T1000 (cell line): ENCODE measurements around the gene FGF22.
"Not testable (repeated sequence)": the region's sequence is repeated elsewhere in the genome, so short reads cannot be mapped to it uniquely, and the experiment has no call there.

ENCODE experiments used
- DNase-seq: peaks from one replicate; lab custom pipeline; 2025; ENCODE audit warnings: mixed read lengths; lab: John Stamatoyannopoulos, UW

Gene FGF22

GRCh38 chr19:639253-640160, at the start of gene FGF22:
TSS of gene FGF22 (plus strand) at chr19:639879. CDS start at chr19:639926, 47 bp downstream.
- DNase-seq, result peak; percentile 96

DNA sequence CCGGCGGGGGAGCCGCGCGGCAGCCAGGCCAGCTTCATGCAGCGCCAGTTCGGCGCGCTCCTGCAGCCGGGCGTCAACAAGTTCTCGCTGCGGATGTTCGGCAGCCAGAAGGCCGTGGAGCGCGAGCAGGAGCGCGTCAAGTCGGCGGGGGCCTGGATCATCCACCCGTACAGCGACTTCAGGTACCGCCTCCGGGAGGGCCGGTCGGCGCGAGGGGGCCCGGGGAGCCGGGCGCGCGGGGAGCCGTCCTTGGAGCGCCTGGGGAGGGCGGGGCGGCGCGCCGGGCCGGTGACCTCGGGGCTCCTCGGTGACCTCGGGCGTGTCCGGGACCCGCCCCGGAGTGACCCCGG, 49.3 kb upstream of the FGF22 start:
- DNase-seq, result no peak

- DNase-seq, result no peak
These were observed 49.0 kb upstream of the FGF22 start for GRCh38 chr19:590750-591098.

DNA sequence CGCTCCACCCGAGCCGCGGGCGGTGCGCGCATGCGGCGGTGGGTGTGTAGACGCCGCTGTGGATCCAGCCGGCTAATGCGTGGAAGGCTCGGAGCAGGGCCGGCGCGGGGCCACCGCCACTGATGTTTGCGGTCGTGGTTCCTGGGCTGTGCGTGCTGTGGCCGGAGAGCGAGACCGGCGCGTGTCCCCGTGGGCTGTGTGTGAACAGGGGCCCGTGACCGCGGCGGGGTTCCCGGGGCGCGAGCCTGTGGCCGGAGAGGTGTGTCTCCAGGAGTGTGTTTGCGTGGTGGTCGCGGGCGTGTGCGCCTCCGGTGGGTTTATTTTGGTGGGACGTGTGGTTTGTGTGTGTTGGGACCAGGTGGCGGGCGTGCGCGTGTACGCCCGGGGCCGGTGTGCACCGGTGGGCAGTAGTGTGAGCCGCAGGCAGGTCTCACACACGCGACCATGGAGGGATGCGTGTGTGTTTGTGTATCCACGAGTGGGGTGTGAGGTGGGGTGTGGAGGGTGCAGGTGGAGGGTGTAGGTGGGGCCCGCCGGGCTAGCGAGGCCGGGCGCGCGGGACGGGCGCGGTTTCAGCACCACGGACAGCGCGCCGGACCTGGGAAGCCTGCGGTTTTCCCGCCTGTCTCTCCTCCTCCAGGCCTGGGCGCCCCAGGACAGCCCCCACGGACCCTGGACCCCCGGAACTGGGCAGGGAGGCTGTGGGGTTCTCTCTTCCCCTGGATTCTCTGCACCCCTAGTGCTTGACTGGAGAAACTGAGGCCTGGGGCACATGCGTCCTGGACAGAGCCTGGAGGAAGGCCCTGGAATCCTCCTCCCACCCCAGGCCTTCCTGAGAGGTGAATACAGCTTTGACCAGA, 48.4 kb upstream of the FGF22 start:
- DNase-seq, result peak; percentile 34

DNA sequence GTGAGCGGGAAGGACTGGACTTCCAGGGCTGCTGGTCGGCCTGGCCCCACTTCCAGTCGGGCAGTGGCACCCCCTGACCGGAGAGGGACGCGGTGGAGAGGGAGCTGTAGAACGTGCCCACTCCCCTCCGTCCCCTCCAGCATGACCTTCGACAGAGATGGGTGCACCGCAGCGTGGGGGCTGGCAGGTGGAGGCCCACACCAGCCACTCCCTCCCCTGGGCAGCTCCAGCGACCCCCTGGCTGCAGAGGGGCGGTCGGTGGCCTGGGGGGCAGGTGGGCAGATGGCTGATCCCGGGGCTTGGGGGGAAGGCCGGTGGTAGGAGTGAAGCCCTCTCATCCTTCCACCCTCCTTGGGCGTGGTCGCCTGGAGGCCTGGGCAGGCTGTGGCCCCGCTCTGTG, 47.6 kb upstream of the FGF22 start:
- DNase-seq, result no peak

GRCh38 chr19:593055-593454, 46.6 kb upstream of the FGF22 start:
- no peak for DNase-seq

DNA sequence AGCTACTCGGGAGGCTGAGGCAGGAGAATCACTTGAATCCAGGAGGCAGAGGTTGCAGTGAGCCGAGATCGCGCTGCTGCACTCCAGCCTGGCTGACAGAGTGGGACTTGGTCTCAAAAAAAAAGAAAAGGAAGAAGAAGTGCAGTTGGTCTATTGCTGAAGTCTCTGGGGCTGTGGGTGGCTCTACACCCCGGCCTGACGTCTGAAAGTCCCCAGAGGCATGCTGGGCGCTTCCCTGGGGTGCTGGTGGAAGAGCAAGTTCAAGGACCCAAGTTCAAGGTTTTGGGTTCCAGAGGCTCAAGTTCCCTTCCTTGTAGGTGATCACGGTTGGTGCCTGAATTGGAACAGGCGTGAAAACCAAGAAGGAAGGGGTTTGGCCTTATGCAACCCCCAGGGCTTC, 46.2 kb upstream of the FGF22 start:
- DNase-seq, result no peak

GRCh38 chr19:594265-594870, 45.3 kb upstream of the FGF22 start:
- DNase-seq, result no peak

DNA sequence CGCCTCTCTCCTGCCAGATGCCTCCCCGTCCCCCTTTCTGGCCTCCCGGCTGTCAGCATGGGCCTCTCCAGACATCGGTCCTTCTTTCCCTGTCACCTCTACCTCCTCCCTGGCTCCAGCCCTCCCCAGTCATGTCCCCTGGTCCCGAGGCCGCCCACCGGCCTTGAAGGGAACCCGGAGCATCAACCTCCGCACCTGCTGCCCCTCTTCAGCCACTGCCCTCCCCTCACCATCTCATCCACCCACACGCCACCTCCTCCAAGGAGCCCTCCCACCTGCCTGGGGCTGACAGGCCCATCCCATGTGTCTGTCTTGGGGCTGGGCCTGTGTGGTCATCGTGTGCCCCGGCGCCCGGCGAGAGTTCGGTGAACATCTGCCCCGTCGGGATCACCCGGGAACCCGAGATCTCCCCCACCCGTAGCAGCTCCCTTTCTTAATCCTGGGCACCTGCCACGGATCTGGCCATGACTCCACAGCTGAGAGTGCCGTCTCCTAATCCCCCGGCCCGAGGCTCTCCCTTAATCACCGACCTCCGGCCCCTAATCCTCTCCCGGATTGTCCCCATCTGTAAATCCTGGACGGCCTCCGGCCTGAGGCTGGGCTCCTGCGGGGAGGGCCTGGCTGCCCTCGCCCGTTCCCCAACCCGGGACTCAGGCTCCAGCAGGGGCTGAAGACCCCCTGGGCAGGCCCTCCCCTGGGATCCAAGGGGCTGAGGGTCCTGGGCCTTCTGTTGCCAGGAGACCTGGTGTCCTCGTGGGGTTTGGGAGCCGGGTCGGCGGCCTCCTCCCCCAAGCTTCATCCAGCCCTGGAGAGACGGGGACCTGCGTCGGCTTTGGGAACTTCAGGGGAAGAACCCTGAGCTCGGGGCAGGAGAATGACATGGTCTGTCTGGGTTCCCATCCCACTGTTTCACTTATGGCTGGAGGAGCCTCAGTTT, 44.1 kb upstream of the FGF22 start:
- DNase-seq, result no peak

DNA sequence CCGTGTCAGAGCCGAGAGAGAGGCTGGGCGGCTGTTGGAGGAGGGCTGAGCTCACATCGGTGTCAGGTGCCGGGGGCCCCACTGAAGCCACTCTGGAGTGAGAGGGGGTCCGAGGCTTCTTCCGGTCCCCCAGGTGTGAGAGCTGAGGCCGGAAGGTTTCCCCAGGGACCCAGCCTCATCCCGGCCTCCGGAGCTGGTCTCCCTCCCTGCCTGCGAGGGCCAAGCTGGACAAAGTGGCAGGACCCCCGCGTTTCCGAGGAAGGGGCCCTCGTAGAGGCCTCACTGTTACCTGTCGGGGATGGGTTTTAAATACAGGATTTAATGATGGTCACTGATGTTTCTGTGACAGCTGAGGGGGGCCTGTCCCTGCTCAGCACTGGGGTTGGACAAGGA, 43.4 kb upstream of the FGF22 start:
- DNase-seq, result no peak

GRCh38 chr19:597406-598315, 42.0 kb upstream of the FGF22 start:
- DNase-seq, result no peak

DNA sequence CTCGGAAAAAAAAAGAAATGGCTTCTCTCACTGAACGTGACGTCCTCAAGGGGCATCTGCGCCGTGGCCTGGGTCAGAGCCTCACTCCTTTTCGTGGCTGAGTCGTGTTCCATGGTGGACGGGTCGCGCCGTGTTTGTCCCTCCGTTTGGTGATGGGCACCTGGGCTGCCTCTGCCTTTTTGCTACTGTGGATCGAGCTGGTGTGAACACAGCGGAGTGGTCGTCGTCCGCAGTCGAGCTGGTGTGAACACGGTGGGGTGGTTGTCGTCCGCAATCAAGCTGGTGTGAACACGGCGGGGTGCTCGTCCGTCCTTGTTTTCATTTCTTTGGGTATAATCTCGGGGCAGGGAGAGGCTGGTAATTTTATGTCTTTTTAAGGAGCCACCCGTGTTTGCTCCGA, 38.4 kb upstream of the FGF22 start:
- DNase-seq, result no peak

- DNase-seq, result no peak
These were observed 37.9 kb upstream of the FGF22 start for GRCh38 chr19:601790-602189.

DNA sequence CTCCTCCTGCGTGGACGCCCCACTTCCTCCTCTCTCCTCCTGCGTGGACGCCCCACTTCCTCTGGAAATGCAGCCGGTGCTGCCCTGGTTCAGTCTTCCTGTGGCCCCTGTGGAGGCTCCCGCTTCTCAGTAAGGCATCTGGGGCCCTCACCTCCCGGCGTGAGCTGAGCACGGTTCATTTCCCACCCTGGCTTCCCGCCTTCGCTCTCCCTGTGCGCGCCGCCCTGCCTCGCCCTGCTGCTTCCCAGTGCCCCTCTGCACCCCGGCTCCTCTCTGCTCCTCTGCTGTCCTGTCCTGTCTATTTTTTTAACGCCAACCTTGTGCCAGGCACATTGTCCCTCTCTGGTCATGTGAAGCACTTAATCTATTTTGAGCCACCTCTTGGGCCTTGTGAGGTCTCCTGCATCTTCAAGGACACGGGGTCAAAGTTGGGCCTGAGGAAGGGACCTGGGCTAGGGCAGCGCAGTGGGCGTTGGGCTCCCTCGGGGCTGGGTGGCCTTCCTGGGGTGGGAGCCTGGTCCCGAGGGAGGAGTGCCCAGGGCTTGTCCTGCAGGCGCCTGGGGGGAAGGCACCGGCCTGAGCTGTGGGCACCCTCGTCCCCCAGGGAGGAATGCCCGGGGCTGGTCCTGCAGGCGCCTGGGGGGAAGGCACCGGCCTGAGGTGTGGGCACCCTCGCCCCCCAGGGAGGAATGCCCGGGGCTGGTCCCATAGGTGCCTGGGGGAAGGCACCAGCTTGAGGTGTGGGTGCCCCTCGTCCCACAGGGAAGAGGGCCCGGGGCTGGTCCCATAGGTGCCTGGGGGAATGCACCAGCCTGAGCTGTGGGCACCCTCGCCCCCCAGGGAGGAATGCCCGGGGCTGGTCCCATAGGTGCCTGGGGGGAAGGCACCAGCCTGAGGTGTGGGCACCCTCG, 37.0 kb upstream of the FGF22 start:
- no peak for DNase-seq

DNA sequence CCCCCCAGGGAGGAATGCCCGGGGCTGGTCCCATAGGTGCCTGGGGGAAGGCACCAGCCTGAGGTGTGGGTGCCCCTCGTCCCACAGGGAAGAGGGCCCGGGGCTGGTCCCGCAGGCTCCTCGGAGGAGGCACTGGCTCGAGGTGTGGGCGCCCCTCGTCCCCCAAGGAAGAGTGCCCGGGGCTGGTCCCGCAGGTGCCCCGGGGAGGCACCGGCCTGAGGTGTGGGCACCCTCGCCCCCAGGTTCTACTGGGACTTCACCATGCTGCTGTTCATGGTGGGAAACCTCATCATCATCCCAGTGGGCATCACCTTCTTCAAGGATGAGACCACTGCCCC, 36.4 kb upstream of the FGF22 start:
- not testable (repeated sequence) for DNase-seq

- not testable (repeated sequence) for DNase-seq
These were observed 35.9 kb upstream of the FGF22 start for GRCh38 chr19:603779-604178.

- DNase-seq, result peak; percentile 34
These were observed 35.3 kb upstream of the FGF22 start for GRCh38 chr19:604355-604754.

DNA sequence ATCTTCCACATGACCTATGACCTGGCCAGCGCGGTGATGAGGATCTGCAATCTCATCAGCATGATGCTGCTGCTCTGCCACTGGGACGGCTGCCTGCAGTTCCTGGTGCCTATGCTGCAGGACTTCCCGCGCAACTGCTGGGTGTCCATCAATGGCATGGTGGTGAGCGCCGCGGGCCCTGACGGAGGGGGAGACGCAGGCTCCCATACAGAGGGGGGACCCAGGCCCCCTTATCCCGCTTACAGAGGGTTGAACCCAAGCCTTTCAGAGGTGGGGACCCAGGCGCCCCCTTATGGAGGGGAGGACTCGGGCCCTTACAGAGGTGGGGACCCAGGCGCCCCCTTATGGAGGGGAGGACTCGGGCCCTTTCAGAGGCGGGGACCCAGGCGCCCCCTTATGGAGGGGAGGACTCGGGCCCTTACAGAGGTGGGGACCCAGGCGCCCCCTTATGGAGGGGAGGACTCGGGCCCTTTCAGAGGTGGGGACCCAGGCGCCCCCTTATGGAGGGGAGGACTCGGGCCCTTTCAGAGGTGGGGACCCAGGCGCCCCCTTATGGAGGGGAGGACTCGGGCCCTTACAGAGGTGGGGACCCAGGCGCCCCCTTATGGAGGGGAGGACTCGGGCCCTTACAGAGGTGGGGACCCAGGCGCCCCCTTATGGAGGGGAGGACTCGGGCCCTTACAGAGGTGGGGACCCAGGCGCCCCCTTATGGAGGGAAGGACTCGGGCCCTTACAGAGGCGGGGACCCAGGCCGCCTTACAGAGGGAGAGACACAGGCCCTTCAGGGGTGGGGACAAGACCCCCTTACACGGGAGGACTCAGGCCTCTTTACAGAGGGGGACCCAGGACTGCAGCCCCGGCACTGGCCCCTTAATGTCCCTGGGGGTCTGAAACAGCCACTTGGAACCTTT, 34.4 kb upstream of the FGF22 start:
- DNase-seq, result not testable (repeated sequence)
